ENCODE results near the gene NRIP3. TPM values are rescaled to one million over a fixed set of nuclear protein-coding genes. Genes with fewer than 3 reads are reported as not detected.
"Not testable (repeated sequence)": the region's sequence is repeated elsewhere in the genome, so short reads cannot be mapped to it uniquely, and the experiment has no call there.

The NRIP3 gene
- polyA plus RNA-seq, 1 donor from 2014 or later: not detected

DNA sequence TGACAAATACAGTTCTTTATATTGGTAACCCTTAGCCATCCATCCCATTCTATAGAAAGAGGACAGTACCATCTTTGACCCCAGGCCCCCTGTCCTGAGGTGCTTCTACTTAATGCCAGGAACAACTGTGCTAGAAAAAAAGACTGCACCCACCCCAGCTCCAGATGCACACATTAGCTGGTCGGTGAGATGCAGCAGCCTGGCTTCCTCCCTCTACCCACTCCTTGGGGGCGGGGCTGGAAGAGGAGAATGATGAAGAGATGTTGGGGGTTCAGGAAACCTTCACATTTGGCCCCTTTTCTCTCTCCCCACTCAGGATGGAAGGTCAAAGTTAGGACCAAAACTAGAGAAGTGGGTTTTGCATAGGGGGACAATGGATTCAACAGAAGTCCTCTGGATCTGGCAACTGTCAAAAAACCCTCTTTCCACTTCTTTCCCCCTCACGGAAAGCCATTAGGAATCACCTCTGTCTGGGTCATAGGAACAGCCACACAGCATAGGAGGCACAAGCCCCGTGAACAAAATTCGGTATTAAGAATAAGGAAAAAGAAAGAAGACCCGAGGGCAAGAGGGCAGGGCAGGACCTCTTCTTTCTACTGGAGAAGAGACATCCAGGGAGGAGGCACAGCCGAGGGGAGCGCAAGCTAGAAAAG lies 755 bp downstream of the NRIP3 start:
- H3K27ac Mint-ChIP-seq: peak overlapping the region in 1 of 3 donors; percentile 81
- no peaks in the 10 kb centered on the region for H3K9me3 Mint-ChIP-seq
- H3K36me3 Mint-ChIP-seq: no peaks in the 10 kb centered on the region
- peaks cover 3 to 9% (median 4%) of the 10 kb centered on the region in 3 donors for H3K4me1 Mint-ChIP-seq
- peaks cover 36% of the 10 kb centered on the region for H3K27me3 Mint-ChIP-seq
- peak overlapping the region; percentile 73 to 88 (median 78) for H3K4me3 Mint-ChIP-seq

DNA sequence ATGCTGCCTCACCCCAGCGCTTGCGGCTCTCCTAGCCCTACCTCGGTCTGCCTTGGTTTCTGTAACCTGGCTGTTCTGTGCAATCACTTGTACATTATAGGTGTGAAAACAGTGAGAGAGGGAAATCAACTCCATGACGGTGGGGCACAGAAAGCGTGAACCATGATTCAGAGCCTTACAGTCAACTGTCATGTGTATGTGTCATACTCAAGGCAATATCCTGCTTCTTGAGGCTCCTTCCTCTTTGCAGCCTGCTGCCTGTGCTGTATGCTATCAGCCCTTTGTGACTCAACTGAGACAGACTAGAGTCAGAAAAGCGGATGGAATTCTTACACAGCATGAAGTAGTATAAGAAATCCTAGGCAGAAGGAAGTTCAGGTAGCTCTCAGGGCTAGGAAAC lies 2.1 kb downstream of the NRIP3 start:
- H3K36me3 Mint-ChIP-seq: no peaks in the 10 kb centered on the region
- no peak overlapping the region for H3K27ac Mint-ChIP-seq
- no peaks in the 10 kb centered on the region for H3K9me3 Mint-ChIP-seq
- H3K4me1 Mint-ChIP-seq: peaks cover 3 to 9% (median 4%) of the 10 kb centered on the region in 3 donors
- peaks cover 38% of the 10 kb centered on the region for H3K27me3 Mint-ChIP-seq
- H3K4me3 Mint-ChIP-seq: no peak overlapping the region

DNA sequence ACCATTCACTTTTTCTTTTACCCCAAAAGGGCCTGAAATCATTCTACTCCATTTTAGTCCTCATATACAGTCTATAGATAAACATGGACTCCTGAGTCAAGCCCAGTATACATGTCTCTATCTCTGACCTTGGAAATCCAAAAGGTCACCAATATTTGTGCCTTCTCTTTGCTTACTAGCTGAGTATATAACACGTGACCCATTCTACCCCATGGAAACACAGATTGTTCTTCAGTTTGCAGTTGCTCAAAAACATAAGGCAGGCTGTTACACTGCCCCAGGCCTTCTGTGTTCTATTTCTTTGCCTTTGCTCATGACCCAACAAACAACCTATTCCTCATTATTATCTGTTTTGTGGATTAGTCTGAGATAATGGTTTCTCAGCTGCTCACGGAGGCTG lies 5.8 kb downstream of the NRIP3 start:
- Mint-ChIP-seq H3K4me3 (no peak overlapping the region), H3K4me1 (peaks cover 0 to under 1% (median 0%) of the 10 kb centered on the region in 3 donors), H3K9me3 (no peaks in the 10 kb centered on the region), H3K27ac (no peak overlapping the region), H3K36me3 (no peaks in the 10 kb centered on the region), H3K27me3 (peaks cover 27% of the 10 kb centered on the region)

DNA sequence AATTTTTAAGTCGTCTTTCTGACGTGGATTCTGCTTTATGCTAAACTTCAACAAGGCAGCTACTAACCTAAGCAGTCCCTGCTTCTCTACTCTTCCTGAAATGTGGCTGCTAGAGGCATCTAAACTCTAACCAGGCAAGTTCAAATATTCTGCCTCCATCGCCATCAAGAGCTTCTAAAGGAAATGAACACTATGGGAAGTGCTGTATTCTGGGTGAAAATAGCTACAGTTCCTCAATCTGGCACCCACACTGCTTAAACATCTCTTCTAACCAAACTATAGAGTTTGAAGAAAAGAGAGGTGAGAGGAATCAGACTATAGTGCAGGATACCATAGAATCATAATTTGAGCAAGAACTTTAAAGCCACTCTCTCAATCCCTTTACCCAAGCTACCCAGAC lies 6.3 kb downstream of the NRIP3 start:
- Mint-ChIP-seq H3K27me3 (peaks cover 23% of the 10 kb centered on the region), H3K4me3 (no peak overlapping the region), H3K36me3 (no peaks in the 10 kb centered on the region), H3K27ac (no peak overlapping the region), H3K9me3 (no peaks in the 10 kb centered on the region), H3K4me1 (no peaks in the 10 kb centered on the region)

- Mint-ChIP-seq H3K9me3 (no peaks in the 10 kb centered on the region), H3K4me3 (no peak overlapping the region), H3K36me3 (no peaks in the 10 kb centered on the region), H3K4me1 (no peaks in the 10 kb centered on the region), H3K27ac (no peak overlapping the region), H3K27me3 (peaks cover 9% of the 10 kb centered on the region)
These were observed 14.3 kb downstream of the NRIP3 start for GRCh38 chr11:8989453-8989852.

GRCh38 chr11:8988329-8989234 lies 15.2 kb downstream of the NRIP3 start:
- no peaks in the 10 kb centered on the region for H3K4me1 Mint-ChIP-seq
- no peak overlapping the region for H3K27ac Mint-ChIP-seq
- H3K36me3 Mint-ChIP-seq: no peaks in the 10 kb centered on the region
- H3K9me3 Mint-ChIP-seq: no peaks in the 10 kb centered on the region
- peaks cover 9% of the 10 kb centered on the region for H3K27me3 Mint-ChIP-seq
- no peak overlapping the region for H3K4me3 Mint-ChIP-seq

DNA sequence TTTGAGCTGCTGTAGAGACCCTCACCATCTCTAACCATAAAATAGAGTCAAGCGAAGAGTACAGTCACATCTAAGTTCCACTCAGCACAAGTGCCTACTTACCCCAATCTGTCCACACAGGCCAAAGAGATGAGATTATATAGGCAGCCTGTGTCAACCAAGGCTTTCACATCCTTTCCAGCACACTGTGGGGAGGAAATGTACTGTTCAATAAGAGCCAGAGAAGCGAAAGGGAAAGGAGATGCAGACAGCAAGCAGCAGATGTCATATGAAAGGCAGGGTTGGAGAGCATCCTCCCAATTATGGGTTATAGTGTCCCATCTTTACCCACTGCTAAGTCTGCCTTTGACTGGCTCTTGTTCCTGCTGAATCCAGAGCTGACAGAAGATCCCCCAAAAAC lies 16.4 kb downstream of the NRIP3 start:
- no peak overlapping the region for H3K4me3 Mint-ChIP-seq
- H3K9me3 Mint-ChIP-seq: peaks cover 0 to 1% (median 0%) of the 10 kb centered on the region in 3 donors
- H3K27me3 Mint-ChIP-seq: peaks cover 9% of the 10 kb centered on the region
- H3K4me1 Mint-ChIP-seq: no peaks in the 10 kb centered on the region
- no peaks in the 10 kb centered on the region for H3K36me3 Mint-ChIP-seq
- no peak overlapping the region for H3K27ac Mint-ChIP-seq

DNA sequence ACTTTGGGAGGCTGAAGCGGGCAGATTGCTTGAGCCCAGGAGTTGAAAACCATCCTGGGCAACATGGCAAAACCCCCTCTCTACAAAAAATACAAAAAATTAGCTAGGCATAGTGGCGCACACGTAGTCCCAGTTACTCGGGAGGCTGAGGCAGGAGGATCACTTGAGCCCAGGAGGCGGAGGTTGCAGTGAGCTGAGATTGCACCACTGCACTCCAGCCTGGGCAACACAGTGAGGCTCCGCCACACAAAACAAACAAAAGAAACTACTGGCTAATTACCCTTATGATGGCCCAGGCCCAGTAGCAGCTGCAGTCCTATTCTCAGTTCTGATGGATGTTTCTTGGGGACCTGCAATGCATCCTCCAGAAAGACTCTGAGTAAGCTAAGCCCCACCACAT lies 17.0 kb downstream of the NRIP3 start:
- H3K4me1 Mint-ChIP-seq, H3K4me3 Mint-ChIP-seq, H3K27me3 Mint-ChIP-seq, H3K27ac Mint-ChIP-seq, H3K36me3 Mint-ChIP-seq, H3K9me3 Mint-ChIP-seq: not testable (repeated sequence)

DNA sequence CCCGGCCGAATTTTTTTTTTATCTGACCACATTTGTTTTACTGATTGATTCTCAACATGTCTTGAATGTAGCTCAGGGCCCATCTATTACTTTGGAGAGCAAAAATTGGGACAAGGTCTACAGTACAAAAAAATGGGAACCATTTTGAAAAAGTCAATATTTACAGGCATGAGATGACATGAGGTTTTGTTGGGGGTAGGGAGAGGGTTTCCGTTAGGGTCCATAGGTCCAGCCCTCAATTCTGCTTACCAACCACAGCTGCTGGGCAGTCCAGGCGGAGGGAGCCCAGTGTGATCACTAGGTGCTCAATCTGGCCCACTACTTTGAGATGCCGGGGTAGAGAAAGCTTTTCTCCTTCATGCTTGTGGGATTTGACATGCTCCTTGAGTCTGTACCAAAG lies 18.3 kb downstream of the NRIP3 start:
- Mint-ChIP-seq H3K9me3 (peaks cover 0 to 1% (median 0%) of the 10 kb centered on the region in 3 donors), H3K27me3 (peaks cover 6% of the 10 kb centered on the region), H3K27ac (no peak overlapping the region), H3K4me3 (no peak overlapping the region), H3K36me3 (no peaks in the 10 kb centered on the region), H3K4me1 (no peaks in the 10 kb centered on the region)

GRCh38 chr11:8983552-8983951 lies 20.2 kb downstream of the NRIP3 start:
- Mint-ChIP-seq H3K27me3 (peaks cover 6% of the 10 kb centered on the region), H3K4me1 (no peaks in the 10 kb centered on the region), H3K36me3 (no peaks in the 10 kb centered on the region), H3K9me3 (peaks cover 0 to 1% (median 0%) of the 10 kb centered on the region in 3 donors), H3K4me3 (no peak overlapping the region), H3K27ac (no peak overlapping the region)

DNA sequence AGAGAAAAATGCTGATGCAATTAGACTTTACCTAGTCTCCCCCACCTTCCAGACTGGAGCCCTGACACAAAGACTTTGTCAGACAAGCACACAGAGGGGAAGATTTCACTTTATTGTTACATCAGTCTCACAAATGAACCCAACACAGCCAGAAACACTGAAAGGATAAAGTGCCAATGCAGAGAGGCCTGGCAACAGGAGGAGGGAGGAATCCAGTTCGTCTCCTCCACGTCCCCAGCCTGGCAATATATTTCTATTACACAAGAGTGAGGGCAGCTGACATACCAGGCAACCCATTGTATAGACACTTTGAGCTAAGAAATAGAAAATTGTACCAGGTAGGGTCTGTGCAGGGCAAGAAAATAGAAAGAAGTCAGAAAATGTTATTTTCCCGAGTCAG lies 23.3 kb downstream of the NRIP3 start:
- Mint-ChIP-seq H3K36me3 (no peaks in the 10 kb centered on the region), H3K9me3 (peaks cover 0 to 1% (median 0%) of the 10 kb centered on the region in 3 donors), H3K27ac (no peak overlapping the region), H3K4me1 (no peaks in the 10 kb centered on the region), H3K27me3 (no peaks in the 10 kb centered on the region), H3K4me3 (no peak overlapping the region)

- H3K27me3 Mint-ChIP-seq, H3K4me1 Mint-ChIP-seq, H3K27ac Mint-ChIP-seq, H3K36me3 Mint-ChIP-seq, H3K4me3 Mint-ChIP-seq, H3K9me3 Mint-ChIP-seq: not testable (repeated sequence)
These were observed 24.4 kb downstream of the NRIP3 start for GRCh38 chr11:8979365-8979764.

- H3K9me3 Mint-ChIP-seq: no peaks in the 10 kb centered on the region
- no peak overlapping the region for H3K27ac Mint-ChIP-seq
- no peak overlapping the region for H3K4me3 Mint-ChIP-seq
- H3K36me3 Mint-ChIP-seq: peaks cover 2% of the 10 kb centered on the region
- no peaks in the 10 kb centered on the region for H3K27me3 Mint-ChIP-seq
- peaks cover 0 to 5% (median 0%) of the 10 kb centered on the region in 3 donors for H3K4me1 Mint-ChIP-seq
These were observed 30.7 kb downstream of the NRIP3 start for GRCh38 chr11:8973121-8973520.

- Mint-ChIP-seq H3K4me3 (no peak overlapping the region), H3K36me3 (peaks cover 2% of the 10 kb centered on the region), H3K9me3 (no peaks in the 10 kb centered on the region), H3K27ac (no peak overlapping the region), H3K27me3 (no peaks in the 10 kb centered on the region), H3K4me1 (peaks cover 0 to 5% (median 0%) of the 10 kb centered on the region in 3 donors)
These were observed 31.9 kb downstream of the NRIP3 start for GRCh38 chr11:8971924-8972316.

- H3K9me3 Mint-ChIP-seq: no peaks in the 10 kb centered on the region
- no peaks in the 10 kb centered on the region for H3K27me3 Mint-ChIP-seq
- no peak overlapping the region for H3K27ac Mint-ChIP-seq
- no peak overlapping the region for H3K4me3 Mint-ChIP-seq
- peaks cover 2% of the 10 kb centered on the region for H3K36me3 Mint-ChIP-seq
- peaks cover 0 to 5% (median 2%) of the 10 kb centered on the region in 3 donors for H3K4me1 Mint-ChIP-seq
These were observed 32.4 kb downstream of the NRIP3 start for GRCh38 chr11:8971196-8971923.
